Activated CD8-positive, alpha-beta memory T cell treated with anti-CD3 and anti-CD28 coated beads for 4 hours (primary cell): ENCODE measurements around the gene PRDM5.
"Not testable (repeated sequence)": the region's sequence is repeated elsewhere in the genome, so short reads cannot be mapped to it uniquely, and the experiment has no call there.

Experiments used
- DNase-seq, 2 donors: peaks; one replicate each; pipeline ENCODE4 v3.0.0-alpha.2; 2020; ENCODE audit warnings: low read depth in 2 of 2

PRDM5 gene

DNA sequence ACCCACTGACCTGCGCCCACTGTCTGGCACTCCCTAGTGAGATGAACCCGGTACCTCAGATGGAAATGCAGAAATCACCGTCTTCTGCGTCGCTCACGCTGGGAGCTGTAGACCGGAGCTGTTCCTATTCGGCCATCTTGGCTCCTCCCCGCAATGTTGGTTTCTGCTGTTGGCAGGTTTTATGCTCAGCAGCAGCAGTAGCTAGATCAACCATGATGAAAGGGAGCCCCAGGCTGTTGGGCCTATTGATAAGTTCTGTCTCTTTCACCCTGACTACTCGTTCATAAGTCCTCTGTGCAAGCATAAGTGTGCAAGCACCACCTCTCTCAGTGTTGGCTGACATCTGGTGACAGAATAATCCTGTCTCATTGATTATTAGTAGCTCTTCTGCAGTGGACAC is 274.2 kb downstream of the PRDM5 start:
- DNase-seq, result not testable (repeated sequence)
